ENCODE data around the gene ANAPC15.
A peak's percentile ranks its signal among the peaks of the same experiment; 100 is the strongest.

Gene ANAPC15

GRCh38 chr11:72123117-72123653 lies 10.7 kb upstream of the ANAPC15 start:
- no peak for DNase-seq

- DNase-seq = no peak
Observed at GRCh38 chr11:72122607-72123006, 10.1 kb upstream of the ANAPC15 start.

GRCh38 chr11:72120930-72121329 lies 8.4 kb upstream of the ANAPC15 start:
- no peak for DNase-seq

GRCh38 chr11:72119198-72119597 lies 6.7 kb upstream of the ANAPC15 start:
- no peak for DNase-seq

- no peak for DNase-seq
Observed at GRCh38 chr11:72116019-72116755, 3.7 kb upstream of the ANAPC15 start.

GRCh38 chr11:72114570-72114969 lies 2.1 kb upstream of the ANAPC15 start:
- no peak for DNase-seq

GRCh38 chr11:72112978-72113808 lies 698 bp upstream of the ANAPC15 start:
- DNase-seq = no peak

- DNase-seq = no peak
Observed at GRCh38 chr11:72111300-72112142, 974 bp downstream of the ANAPC15 start.

- DNase-seq = no peak
Observed at GRCh38 chr11:72105888-72106287, 6.6 kb downstream of the ANAPC15 start, which contains the start of gene TOMT. Gene TOMT (plus strand): TSS chr11:72105924. CDS start chr11:72105952, 28 bp downstream.

- DNase-seq = no peak
Observed at GRCh38 chr11:72103754-72104167, 8.7 kb downstream of the ANAPC15 start.

- peak; percentile 99 for DNase-seq
Observed at GRCh38 chr11:72102946-72103753, 9.3 kb downstream of the ANAPC15 start, which contains the start of gene LAMTOR1. Gene LAMTOR1 (minus strand): TSS chr11:72103297. CDS start chr11:72103224, 73 bp downstream.

- DNase-seq = peak; percentile 67
Observed at GRCh38 chr11:72102631-72102945, 9.9 kb downstream of the ANAPC15 start.

GRCh38 chr11:72102162-72102561 lies 10.3 kb downstream of the ANAPC15 start:
- no peak for DNase-seq

- DNase-seq = peak; percentile 89
Observed at GRCh38 chr11:72100462-72100861, 12.0 kb downstream of the ANAPC15 start.

- DNase-seq = no peak
Observed at GRCh38 chr11:72100009-72100408, 12.5 kb downstream of the ANAPC15 start.

- DNase-seq = no peak
Observed at GRCh38 chr11:72098741-72099140, 13.8 kb downstream of the ANAPC15 start.

GRCh38 chr11:72091292-72091691 lies 21.2 kb downstream of the ANAPC15 start:
- peak; percentile 90 for DNase-seq

GRCh38 chr11:72088076-72088808 lies 24.3 kb downstream of the ANAPC15 start:
- no peak for DNase-seq

GRCh38 chr11:72085621-72086351 lies 26.7 kb downstream of the ANAPC15 start:
- no peak for DNase-seq

- DNase-seq = no peak
Observed at GRCh38 chr11:72084965-72085364, 27.5 kb downstream of the ANAPC15 start.

- DNase-seq = no peak
Observed at GRCh38 chr11:72084076-72084475, 28.4 kb downstream of the ANAPC15 start.
